Measurements from ENCODE around the gene HOXC9.
A peak's percentile ranks its signal among the peaks of the same experiment; 100 is the strongest.

HOXC9 gene

DNA sequence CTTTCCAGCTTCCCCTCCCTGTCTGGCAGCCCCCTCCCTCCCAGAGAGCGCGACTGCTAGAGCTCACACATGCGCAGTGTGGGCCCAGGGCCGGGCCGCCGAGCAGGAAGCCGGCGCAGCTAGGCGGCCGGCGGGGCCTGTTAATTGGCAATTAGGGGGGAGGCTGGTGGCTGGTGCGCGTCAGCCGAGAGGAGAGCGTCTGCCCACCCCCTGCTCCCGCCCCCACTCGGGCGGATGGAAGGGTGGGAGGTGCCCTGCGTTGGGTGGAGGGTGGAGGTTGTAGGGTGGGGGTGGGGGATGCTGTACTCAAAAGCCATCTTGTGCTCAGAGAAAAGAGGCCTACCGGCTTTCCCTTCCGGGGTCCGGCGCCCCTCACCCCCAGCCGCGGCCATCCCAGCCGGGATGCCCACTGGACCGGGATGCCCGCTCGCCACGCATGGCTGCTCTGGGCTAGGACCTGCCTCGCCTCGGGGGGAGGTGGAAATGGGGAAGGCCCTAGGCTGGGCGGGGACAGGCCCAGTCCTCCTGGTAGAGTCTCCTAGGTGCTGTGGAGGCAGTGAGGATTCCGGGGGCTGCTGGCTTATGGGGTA is 18.0 kb downstream of the HOXC9 start:
- peak overlapping the region; percentile 64 for H3K4me3 ChIP-seq (ENCODE audit: low read depth, low read length)
- TF ChIP-seq, protein P1, sequence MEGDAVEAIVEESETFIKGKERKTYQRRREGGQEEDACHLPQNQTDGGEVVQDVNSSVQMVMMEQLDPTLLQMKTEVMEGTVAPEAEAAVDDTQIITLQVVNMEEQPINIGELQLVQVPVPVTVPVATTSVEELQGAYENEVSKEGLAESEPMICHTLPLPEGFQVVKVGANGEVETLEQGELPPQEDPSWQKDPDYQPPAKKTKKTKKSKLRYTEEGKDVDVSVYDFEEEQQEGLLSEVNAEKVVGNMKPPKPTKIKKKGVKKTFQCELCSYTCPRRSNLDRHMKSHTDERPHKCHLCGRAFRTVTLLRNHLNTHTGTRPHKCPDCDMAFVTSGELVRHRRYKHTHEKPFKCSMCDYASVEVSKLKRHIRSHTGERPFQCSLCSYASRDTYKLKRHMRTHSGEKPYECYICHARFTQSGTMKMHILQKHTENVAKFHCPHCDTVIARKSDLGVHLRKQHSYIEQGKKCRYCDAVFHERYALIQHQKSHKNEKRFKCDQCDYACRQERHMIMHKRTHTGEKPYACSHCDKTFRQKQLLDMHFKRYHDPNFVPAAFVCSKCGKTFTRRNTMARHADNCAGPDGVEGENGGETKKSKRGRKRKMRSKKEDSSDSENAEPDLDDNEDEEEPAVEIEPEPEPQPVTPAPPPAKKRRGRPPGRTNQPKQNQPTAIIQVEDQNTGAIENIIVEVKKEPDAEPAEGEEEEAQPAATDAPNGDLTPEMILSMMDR (IDR thresholded peaks at IDR 0.05; ENCODE audit: low read depth, low read length), result no peak
- in situ Hi-C loops (cut with HindIII; ENCODE audit: low sequenced_read_pairs), result loop anchor here (25.0 kb wide), 1 partner anchor 169 kb away; the partner anchor contains the start of gene SMUG1
- DNase-seq (ENCODE audit: low read depth, low spot score), result peak; percentile 93

DNA sequence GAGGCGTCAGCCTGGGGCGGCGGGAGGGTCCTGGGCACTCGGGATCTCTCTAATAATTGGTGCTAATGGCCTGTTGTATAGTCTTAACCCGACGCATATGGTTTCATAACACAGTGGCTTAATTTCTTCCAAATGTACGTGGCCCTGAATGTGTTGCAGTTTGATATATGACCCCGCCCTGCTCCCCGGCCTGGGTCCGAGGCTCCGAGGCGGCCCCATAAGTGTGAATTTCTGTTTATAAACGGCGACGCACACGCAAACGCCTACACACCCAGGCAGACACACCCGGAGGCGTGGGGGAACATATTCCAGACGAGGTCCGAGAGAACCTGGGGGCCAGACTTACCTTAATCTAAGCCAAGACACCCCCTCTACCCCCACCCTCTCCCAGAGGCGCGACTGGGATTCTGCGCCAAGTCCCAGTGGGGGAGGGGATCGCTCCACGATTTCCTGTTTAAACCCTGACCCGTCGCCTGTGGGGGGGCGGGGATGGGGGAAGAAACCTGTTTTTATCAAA is 18.6 kb downstream of the HOXC9 start:
- no peak for DNase-seq (ENCODE audit: low read depth, low spot score)
- TF ChIP-seq, protein P1 (IDR thresholded peaks at IDR 0.05; ENCODE audit: low read depth, low read length), result no peak
- in situ Hi-C loops (cut with HindIII; ENCODE audit: low sequenced_read_pairs), result loop anchor here (25.0 kb wide), 1 partner anchor 169 kb away; the partner anchor contains the start of gene SMUG1
- H3K4me3 ChIP-seq (ENCODE audit: low read depth, low read length), result peak overlapping the region; percentile 64

DNA sequence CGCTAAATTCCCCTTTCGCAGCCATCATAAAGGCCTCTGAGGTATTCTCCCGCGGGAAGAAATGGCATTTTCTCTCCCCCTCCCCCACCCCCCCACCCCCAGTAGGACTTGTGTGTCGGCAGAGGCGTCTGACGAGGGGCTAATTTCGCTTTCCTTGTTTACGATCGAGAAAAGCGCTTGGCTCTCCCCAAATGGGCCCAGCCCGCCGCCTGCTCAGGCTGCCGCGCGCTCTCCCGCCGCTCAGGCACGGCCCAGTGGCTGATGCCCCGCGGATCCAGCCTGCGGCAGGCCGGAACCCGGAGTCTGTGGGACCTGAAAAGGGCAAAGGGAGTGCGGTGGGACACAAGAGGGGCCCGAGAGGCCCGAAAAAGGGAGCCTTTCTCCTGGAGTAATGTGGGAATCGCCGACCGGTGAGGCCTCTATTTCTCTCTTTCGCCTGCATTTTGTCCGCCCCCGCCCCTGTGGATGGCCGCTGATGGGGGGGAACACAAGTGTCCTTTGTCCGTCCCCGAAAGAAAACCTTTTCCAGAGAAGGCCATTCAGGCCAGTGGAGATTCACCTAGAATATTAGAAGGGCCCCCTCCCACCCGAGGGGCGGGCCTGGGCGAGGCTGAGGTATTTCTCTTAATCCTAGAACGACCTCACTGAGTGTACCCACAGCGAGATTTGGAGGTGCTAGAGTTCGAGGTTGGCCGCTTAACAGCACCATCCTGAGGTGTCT is 19.3 kb downstream of the HOXC9 start:
- TF ChIP-seq, protein P1 (IDR thresholded peaks at IDR 0.05; ENCODE audit: low read depth, low read length), result no peak
- in situ Hi-C loops (cut with HindIII; ENCODE audit: low sequenced_read_pairs), result loop anchor here (25.0 kb wide), 1 partner anchor 168 kb away; the partner anchor contains the start of gene SMUG1
- H3K4me3 ChIP-seq (ENCODE audit: low read depth, low read length), result peak overlapping the region; percentile 64
- DNase-seq (ENCODE audit: low read depth, low spot score), result no peak

DNA sequence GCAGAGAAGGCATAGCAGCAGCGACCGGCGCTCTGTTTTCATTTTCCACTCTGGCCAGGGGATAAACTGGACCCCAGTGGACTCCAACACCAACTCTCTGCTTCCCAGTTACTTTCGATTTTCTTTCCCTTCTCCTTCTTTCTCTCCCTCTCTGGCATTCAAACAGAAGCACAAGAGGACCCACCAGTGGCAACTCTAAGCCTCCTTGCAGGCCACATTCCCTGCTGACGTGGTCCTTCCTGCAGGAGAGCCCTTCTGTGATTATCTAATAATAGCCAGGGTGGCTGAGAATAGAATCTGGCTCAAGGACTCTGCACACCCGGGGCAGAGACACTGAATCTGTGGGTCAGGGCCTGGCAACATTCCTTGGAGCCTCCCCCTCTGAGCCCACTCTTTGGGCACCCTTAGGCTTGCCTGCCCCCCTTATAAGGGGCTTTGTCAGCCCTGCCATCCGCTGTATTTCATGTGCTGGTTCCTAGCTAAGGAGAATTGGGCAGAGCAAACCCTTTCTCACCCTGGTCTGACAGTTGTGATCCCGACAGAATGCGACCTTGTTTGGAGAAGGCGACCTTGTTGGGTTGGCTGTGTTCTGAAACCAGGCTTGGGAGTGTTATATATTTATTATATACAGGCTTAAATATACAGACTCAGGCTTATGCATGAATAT is 20.1 kb downstream of the HOXC9 start:
- TF ChIP-seq, protein P1 (IDR thresholded peaks at IDR 0.05; ENCODE audit: low read depth, low read length), result no peak
- DNase-seq (ENCODE audit: low read depth, low spot score), result no peak
- in situ Hi-C loops (cut with HindIII; ENCODE audit: low sequenced_read_pairs), result loop anchor here (25.0 kb wide), 1 partner anchor 167 kb away; the partner anchor contains the start of gene SMUG1
- H3K4me3 ChIP-seq (ENCODE audit: low read depth, low read length), result peak overlapping the region; percentile 64

DNA sequence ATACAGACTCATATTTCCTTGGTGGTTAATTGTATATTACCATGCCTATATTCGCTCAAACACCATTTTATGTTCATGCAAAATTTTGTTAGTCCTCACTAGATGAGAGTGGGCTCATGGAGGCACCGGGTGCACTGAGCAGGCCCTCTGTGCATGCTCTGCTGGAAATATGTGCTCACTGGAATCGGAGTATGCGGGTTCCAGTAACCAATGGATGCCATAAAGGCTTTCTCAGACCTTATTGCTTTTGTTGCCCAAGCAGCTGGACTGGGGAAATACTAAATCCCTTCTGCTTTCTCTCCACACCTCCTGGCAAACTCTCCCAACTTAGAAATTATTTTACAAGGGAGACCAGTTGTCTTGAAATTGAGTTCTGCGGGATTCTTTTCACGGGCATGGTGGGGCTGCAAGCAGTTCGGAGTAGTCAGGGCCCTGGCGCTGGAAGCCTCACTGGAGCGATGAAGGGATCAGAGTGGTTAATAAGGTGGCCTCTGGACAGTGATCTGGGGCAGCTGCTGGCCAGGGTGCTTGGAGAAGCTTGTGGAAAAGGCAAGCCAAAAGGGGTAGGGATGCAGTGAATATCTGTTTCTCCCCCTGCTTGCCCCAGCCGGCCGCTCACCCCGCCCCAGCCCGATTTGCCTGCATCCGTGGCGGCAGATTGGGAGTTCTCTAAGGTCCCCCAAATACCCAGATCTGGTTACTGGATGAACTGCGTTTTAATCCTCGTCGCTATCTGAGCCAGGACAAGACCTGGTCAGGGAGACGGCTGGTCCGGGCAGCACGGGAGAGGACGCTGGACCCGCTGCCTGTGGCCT is 20.8 kb downstream of the HOXC9 start:
- H3K4me3 ChIP-seq (ENCODE audit: low read depth, low read length), result peak overlapping the region; percentile 64
- in situ Hi-C loops (cut with HindIII; ENCODE audit: low sequenced_read_pairs), result loop anchor here (25.0 kb wide), 1 partner anchor 167 kb away; the partner anchor contains the start of gene SMUG1
- DNase-seq (ENCODE audit: low read depth, low spot score), result no peak
- TF ChIP-seq, protein P1 (IDR thresholded peaks at IDR 0.05; ENCODE audit: low read depth, low read length), result no peak
